Peyer's patch (tissue), 4 donors: ENCODE results near the gene SULT6B1. TPM values are rescaled to one million over a fixed set of nuclear protein-coding genes. Genes with fewer than 3 reads are reported as not detected.

ENCODE experiments used
- DNase-seq, 3 donors: peaks; one replicate each; pipeline ENCODE4 v3.0.0-alpha.2; 2017 to 2019
- H3K27ac ChIP-seq, 4 donors: fragments of 200-600 bp; sonication (generic); one replicate each; pipeline ENCODE4 v1.5.1; 2016 to 2019
- H3K27me3 ChIP-seq, 2 donors: fragments of 200-600 bp; sonication (generic); one replicate each; pipeline ENCODE4 v1.5.1; 2019
- H3K36me3 ChIP-seq, 3 donors: fragments of 200-600 bp; sonication (generic); one replicate each; pipeline ENCODE4 v1.5.1; 2016 to 2019
- H3K4me1 ChIP-seq, 4 donors: fragments of 200-600 bp; sonication (generic); one replicate each; pipeline ENCODE4 v1.5.1; 2016 to 2019
- H3K4me3 ChIP-seq, 4 donors: fragments of 200-600 bp; sonication (generic); 1 replicate in 3 of 4; 2 replicates in 1 of 4; pipeline ENCODE4 v1.5.1; 2016 to 2019; ENCODE audit warnings: mild to moderate bottlenecking in 1 of 4
- H3K9me3 ChIP-seq, 4 donors: fragments of 200-600 bp; sonication (generic); one replicate each; pipeline ENCODE4 v1.5.1; 2016 to 2019; ENCODE audit warnings: mild to moderate bottlenecking in 1 of 4
- POLR2A ChIP-seq, 2 donors: fragments of 450-650 bp; IDR thresholded peaks; one replicate each; pipeline ENCODE4 v1.5.1; 2017; ENCODE audit warnings: antibody characterized with exemption in 2 of 2, mild to moderate bottlenecking in 2 of 2, moderate library complexity in 2 of 2
- total RNA-seq, 4 donors: library from RNA; depleted of rRNA; stranded (reverse); fragments of >200 nt; gene quantifications; one replicate each; pipeline ENCODE4 v1.1.0, GENCODE V29; 2016
- TF ChIP-seq, protein P1 (sequence below), 6 experiments: fragments of 450-650 bp in 4 of 6; fragments of 200-600 bp in 2 of 6; sonication (generic) in 1 of 6; IDR thresholded peaks; one replicate each; pipeline ENCODE4 v1.5.1; 2017 to 2019; ENCODE audit warnings: antibody characterized with exemption in 6 of 6, mild to moderate bottlenecking in 3 of 6, moderate library complexity in 1 of 6

Gene SULT6B1
- total RNA-seq, 4 donors from 2014 or later: not detected

DNA sequence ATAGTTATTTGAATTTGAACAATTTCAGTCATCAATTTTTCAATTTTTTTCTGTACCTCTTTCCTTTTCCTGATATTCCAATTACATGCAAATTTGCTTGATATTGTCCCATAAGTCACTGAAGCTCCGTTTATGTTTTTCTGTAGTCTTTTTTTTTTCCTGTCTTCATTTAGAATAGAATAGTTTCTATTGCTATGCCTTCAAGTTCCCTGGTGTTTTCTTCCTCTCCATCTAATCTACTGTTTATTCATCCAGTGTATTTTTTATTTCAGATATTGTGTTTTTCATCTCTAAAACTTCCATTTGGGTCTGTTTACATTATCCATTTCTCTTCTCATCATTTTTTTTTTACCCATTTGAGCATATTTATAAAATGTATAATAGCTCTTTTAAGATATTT, 23.7 kb downstream of the SULT6B1 start:
- Histone ChIP-seq H3K4me1 (no peaks in the 10 kb centered on the region), H3K27me3 (no peaks in the 10 kb centered on the region), H3K36me3 (no peaks in the 10 kb centered on the region), H3K4me3 (no peak overlapping the region), H3K27ac (no peak overlapping the region), H3K9me3 (no peaks in the 10 kb centered on the region)
- no peak for TF ChIP-seq POLR2A (IDR thresholded peaks at IDR 0.05)
- TF ChIP-seq, protein P1, sequence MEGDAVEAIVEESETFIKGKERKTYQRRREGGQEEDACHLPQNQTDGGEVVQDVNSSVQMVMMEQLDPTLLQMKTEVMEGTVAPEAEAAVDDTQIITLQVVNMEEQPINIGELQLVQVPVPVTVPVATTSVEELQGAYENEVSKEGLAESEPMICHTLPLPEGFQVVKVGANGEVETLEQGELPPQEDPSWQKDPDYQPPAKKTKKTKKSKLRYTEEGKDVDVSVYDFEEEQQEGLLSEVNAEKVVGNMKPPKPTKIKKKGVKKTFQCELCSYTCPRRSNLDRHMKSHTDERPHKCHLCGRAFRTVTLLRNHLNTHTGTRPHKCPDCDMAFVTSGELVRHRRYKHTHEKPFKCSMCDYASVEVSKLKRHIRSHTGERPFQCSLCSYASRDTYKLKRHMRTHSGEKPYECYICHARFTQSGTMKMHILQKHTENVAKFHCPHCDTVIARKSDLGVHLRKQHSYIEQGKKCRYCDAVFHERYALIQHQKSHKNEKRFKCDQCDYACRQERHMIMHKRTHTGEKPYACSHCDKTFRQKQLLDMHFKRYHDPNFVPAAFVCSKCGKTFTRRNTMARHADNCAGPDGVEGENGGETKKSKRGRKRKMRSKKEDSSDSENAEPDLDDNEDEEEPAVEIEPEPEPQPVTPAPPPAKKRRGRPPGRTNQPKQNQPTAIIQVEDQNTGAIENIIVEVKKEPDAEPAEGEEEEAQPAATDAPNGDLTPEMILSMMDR (IDR thresholded peaks at IDR 0.05): no peak
- no peak for DNase-seq

DNA sequence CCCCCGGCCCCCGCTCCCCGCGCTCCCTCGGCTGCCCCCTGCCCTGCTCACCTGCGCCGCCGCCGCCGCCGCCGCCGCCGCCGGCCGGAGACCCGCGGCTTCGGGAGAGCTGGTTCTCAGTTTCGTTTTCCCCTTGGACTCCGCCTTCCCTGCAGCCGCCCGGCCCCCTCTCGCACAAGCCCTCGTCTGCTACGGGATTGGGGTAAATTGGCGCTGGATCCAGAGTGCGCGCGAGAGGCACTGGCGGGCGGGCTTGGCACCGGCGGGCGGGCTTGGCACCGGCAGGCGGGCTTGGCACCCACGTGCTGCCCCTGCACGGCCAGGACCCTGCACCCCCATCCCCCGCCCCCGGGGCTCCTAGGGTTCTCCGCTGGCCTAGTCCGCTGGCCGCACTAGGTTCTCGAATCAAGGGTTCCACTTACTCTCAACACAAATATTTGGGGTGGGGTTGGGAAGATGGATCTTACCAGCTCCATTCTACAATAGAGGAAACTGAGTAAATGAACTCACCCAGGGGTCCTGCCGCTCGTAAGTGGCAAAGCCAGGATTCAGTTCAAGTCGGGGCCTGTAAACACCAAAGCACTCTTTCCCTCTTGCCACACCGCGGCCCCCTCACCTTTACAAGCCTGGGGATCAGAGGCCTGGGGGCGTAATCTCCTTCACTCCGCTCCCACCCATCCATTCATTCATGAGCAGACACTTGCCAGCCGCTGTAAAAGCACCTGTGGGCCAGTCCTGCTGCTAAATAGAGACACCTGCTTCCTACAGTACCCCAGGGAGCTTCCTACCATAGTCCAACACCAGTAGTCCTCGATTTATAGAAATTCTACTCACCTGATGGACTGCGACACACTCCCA, 31.4 kb downstream of the SULT6B1 start, which contains the start of gene EIF2AK2:
EIF2AK2 (minus strand) TSS at position 124 of the 858 bp plus-strand sequence. CDS start 9,174 bp downstream, outside the sequence.
- peak within 1 kb of the TSS; percentile 64 to 93 (median 86) for H3K4me3 ChIP-seq
- H3K9me3 ChIP-seq: no peaks in the 10 kb centered on the region
- H3K4me1 ChIP-seq: peaks cover 0 to 16% (median 4%) of the 10 kb centered on the region in 4 donors
- no peaks in the 10 kb centered on the region for H3K36me3 ChIP-seq
- TF ChIP-seq, protein P1 (IDR thresholded peaks at IDR 0.05): no peak
- TF ChIP-seq POLR2A (IDR thresholded peaks at IDR 0.05): peak; percentile 6 to 38
- no peaks in the 10 kb centered on the region for H3K27me3 ChIP-seq
- DNase-seq: peak; percentile 81 to 91 (median 87)
- peak within 1 kb of the TSS; percentile 83 to 92 (median 86) for H3K27ac ChIP-seq

DNA sequence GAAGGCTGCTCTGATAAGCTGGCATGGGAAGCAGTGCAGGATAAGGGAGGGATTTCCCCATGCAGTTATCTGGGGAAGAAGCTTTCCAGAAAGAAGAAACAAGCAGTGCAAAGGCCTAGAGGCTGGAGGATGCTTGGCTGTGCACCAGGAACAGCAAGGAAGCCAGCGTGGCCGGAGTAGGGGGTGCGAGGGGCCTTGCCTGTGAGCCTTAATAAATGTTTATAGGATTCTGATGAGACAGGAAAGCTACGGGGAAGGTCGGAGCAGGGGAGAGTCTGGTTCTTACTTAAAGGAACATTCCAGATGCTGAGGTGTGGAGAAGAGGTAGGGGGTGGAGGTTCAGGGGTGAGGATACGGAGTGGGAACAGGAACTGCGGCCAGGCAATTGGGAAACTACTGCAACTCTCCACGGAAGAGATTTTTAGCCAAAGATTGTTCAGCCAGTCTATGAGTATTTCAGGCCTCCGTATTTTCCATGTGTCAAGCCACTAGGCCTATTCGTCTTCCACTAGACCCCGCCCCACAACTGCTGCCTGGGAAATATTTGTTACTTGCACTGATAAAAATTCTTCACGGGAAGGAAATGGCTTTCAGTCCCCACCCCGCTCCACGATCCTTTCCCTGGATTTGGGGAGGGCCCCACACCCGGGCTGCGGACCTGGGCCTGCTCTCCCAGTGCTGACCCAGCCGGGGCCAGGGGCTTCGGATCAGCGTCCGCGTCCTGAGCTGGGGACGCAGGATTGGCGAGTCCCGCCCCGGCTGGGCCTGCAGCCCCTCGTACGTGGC, 32.2 kb downstream of the SULT6B1 start:
- no peak for TF ChIP-seq POLR2A (IDR thresholded peaks at IDR 0.05)
- TF ChIP-seq, protein P1 (IDR thresholded peaks at IDR 0.05): no peak
- Histone ChIP-seq H3K27me3 (no peaks in the 10 kb centered on the region), H3K4me1 (peaks cover 0 to 16% (median 4%) of the 10 kb centered on the region in 4 donors), H3K27ac (peak overlapping the region; percentile 83 to 92 (median 86)), H3K36me3 (no peaks in the 10 kb centered on the region), H3K4me3 (peak overlapping the region; percentile 64 to 93 (median 86)), H3K9me3 (no peaks in the 10 kb centered on the region)
- DNase-seq: peak; percentile 41 to 67 (median 63)

DNA sequence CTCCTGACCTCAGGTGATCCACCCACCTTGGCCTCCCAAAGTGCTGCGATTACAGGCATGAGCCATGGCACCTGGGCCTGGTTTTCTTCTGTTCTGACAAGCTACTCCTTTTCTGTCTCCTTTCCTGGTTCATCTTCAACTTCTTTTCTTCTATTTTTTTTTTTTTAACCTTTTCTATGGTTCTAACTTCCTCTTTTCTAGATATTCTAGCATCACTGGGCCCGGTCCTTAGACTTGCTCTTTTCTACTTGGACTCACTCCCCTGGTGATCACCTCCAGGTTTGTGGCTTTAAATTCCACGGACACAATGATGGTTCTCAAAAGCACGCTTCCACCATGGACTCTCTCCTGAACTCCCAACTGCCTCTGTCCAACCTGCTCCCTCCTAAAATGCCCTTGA, 33.7 kb downstream of the SULT6B1 start:
- no peak for TF ChIP-seq POLR2A (IDR thresholded peaks at IDR 0.05)
- TF ChIP-seq, protein P1 (IDR thresholded peaks at IDR 0.05): no peak
- Histone ChIP-seq H3K9me3 (no peaks in the 10 kb centered on the region), H3K27ac (no peak overlapping the region), H3K4me1 (peaks cover 0 to 16% (median 4%) of the 10 kb centered on the region in 4 donors), H3K36me3 (no peaks in the 10 kb centered on the region), H3K4me3 (no peak overlapping the region), H3K27me3 (no peaks in the 10 kb centered on the region)
- no peak for DNase-seq

DNA sequence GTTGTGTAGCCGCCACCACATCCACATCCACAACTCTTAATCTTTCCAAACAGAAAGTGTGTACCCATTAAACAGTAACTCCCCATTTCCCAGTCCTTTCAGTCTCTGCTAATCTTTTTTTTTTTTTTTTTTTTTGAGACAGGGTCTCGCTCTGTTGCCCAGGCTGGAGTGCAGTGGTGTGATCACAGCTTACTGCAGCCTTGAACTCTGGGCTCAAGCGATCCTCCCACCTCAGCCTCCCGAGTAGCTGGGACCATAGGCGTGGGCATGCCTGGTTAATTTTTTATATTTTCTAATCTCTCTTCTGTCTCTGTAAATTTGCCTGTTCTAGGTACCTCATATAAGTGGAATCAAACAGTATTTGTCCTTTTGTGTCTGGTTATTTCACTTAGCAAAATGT, 35.2 kb downstream of the SULT6B1 start:
- no peak overlapping the region for H3K4me3 ChIP-seq
- TF ChIP-seq POLR2A (IDR thresholded peaks at IDR 0.05): no peak
- TF ChIP-seq, protein P1 (IDR thresholded peaks at IDR 0.05): no peak
- no peaks in the 10 kb centered on the region for H3K27me3 ChIP-seq
- DNase-seq: no peak
- H3K27ac ChIP-seq: no peak overlapping the region
- H3K36me3 ChIP-seq: peaks cover 0 to 7% (median 0%) of the 10 kb centered on the region in 3 donors
- H3K4me1 ChIP-seq: peaks cover 0 to 16% (median 4%) of the 10 kb centered on the region in 4 donors
- H3K9me3 ChIP-seq: no peaks in the 10 kb centered on the region
